ENCODE data around the gene ZNF865.

DNA sequence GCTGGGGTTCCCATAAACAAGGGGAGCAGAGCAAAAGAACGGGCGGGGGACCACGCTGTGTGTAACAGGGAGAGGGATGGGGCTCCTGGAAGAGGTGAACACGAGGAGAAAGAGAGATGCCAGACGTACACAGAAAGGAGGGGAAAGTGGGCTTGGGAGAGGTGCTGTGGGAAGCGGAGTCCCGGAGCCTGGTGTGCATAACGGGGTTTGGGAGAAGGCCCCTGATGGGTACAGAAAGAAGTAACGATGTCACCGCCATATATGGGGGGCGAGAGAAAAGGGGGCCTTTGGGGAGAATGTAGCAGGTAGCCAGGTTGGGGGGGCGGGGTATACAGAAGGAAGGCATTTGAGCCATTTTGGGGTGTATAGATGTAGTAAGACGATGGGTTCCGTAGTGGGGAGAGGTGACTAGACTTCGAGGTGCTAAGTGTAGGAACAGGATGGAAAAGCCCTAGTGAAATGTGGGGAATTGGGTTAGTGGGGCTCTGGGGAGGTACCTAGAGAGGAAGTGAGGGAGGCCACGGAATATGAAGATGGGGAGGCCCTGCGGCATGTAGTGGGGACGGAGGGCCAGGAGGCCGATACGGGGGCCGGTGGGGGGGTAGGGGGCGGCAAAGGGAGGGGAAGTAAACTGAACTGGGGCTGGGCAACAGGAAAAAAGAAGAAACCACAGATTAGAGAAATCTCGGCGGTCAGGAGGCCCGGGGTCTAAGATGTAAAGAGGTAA, 36.1 kb downstream of the ZNF865 start:
- TF ChIP-seq, protein P1, sequence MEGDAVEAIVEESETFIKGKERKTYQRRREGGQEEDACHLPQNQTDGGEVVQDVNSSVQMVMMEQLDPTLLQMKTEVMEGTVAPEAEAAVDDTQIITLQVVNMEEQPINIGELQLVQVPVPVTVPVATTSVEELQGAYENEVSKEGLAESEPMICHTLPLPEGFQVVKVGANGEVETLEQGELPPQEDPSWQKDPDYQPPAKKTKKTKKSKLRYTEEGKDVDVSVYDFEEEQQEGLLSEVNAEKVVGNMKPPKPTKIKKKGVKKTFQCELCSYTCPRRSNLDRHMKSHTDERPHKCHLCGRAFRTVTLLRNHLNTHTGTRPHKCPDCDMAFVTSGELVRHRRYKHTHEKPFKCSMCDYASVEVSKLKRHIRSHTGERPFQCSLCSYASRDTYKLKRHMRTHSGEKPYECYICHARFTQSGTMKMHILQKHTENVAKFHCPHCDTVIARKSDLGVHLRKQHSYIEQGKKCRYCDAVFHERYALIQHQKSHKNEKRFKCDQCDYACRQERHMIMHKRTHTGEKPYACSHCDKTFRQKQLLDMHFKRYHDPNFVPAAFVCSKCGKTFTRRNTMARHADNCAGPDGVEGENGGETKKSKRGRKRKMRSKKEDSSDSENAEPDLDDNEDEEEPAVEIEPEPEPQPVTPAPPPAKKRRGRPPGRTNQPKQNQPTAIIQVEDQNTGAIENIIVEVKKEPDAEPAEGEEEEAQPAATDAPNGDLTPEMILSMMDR (conservative IDR thresholded peaks at IDR 0.05; ENCODE audit: low read length): no peak
- no peak for TF ChIP-seq EZH2phosphoT487 (IDR thresholded peaks at IDR 0.05; ENCODE audit: borderline replicate concordance, low read depth, low read length)

Data from OCI-LY7 (cell line).